SK-N-SH (cell line): Measurements from ENCODE around the gene RDH12.

Experiments
- CTCF ChIP-seq: fragments of 200-600 bp; sonication (generic); IDR thresholded peaks from 2 replicates; pipeline ENCODE4 v1.6.1; 2017; ENCODE audit warnings: antibody characterized with exemption, mild to moderate bottlenecking, moderate library complexity
- EP300 ChIP-seq, 2 experiments: IDR thresholded peaks; 2 replicates each; pipeline versions ENCODE4 v1.4.0 to v1.6.1; 2012; ENCODE audit warnings: borderline replicate concordance in 1 of 2, low read depth in 1 of 2, low read length in 1 of 2
- FOSL2 ChIP-seq: IDR thresholded peaks from 2 replicates; pipeline ENCODE4 v1.4.0; 2012; ENCODE audit warnings: low read depth, mild to moderate bottlenecking, moderate library complexity, borderline replicate concordance
- GATA2 ChIP-seq: sonication (generic); formaldehyde crosslinking; IDR thresholded peaks from 2 replicates; pipeline ENCODE4 v1.5.0; 2020; ENCODE audit warnings: mild to moderate bottlenecking, missing genetic modification reagents
- JUND ChIP-seq: IDR thresholded peaks from 2 replicates; pipeline ENCODE4 v1.4.0; 2012
- MAX ChIP-seq: IDR thresholded peaks from 2 replicates; pipeline ENCODE4 v1.4.0; 2012; ENCODE audit warnings: low read depth
- MXI1 ChIP-seq: IDR thresholded peaks from 2 replicates; pipeline ENCODE4 v1.6.1; 2012; ENCODE audit warnings: mild to moderate bottlenecking, low read depth, low read length, improper control_type of control experiment
- RAD21 ChIP-seq: IDR thresholded peaks from 2 replicates; pipeline ENCODE4 v1.6.1; 2012; ENCODE audit warnings: mild to moderate bottlenecking, low read length
- TAF1 ChIP-seq: IDR thresholded peaks from 2 replicates; pipeline ENCODE4 v1.6.1; 2012; ENCODE audit warnings: low read depth, mild to moderate bottlenecking, low read length, moderate library complexity, borderline replicate concordance
- TEAD4 ChIP-seq: IDR thresholded peaks from 2 replicates; pipeline ENCODE4 v1.4.0; 2012; ENCODE audit warnings: mild to moderate bottlenecking, borderline replicate concordance; ENCODE audit not compliant: insufficient read depth
- USF1 ChIP-seq: IDR thresholded peaks from 2 replicates; pipeline ENCODE4 v1.4.0; 2012; ENCODE audit warnings: low read depth, borderline replicate concordance

- no peak for TF ChIP-seq GATA2 (CRISPR knock-in tag)
- no peak for TF ChIP-seq MXI1
- no peak for TF ChIP-seq MAX
- no peak for TF ChIP-seq TAF1
- no peak for TF ChIP-seq FOSL2
- TF ChIP-seq CTCF: no peak
- TF ChIP-seq EP300 (IDR thresholded peaks at IDR 0.05; ENCODE audit: borderline replicate concordance in 1 of 2, low read depth in 1 of 2, low read length in 1 of 2): no peak
- no peak for TF ChIP-seq USF1
- TF ChIP-seq JUND: no peak
- TF ChIP-seq RAD21: no peak
- TF ChIP-seq TEAD4: no peak
These were observed 3.5 kb downstream of the RDH12 start for GRCh38 chr14:67705211-67705610.
